HEK293 (cell line): ENCODE measurements around the gene DENND5A.

Experiments
- CTCF ChIA-PET: fragments of 350-600 bp; formaldehyde crosslinking; extraction: SDS; loops from one replicate; lab custom pipeline; 2021; ENCODE audit warnings: antibody characterized with exemption; lab: Yijun Ruan, JAX
- POLR2A ChIA-PET: fragments of 300-600 bp; formaldehyde crosslinking; extraction: SDS; loops from one replicate; lab custom pipeline; 2020; ENCODE audit warnings: antibody characterized with exemption, inconsistent platforms; lab: Yijun Ruan, JAX
- H3K27ac ChIP-seq: fragments of 200-500 bp; sonication (Bioruptor generic); 2 replicates; pipeline ENCODE4 v1.5.1; 2014; ENCODE audit warnings: low read depth, low read length, control low read depth, inconsistent platforms; ENCODE audit errors: extremely low read depth
- H3K36me3 ChIP-seq, 2 experiments: fragments of 200-500 bp in 1 of 2; sonication (Bioruptor generic) in 1 of 2; 1 replicate in 1 of 2; 2 replicates in 1 of 2; pipeline ENCODE4 v1.5.1; 2014 to 2017; ENCODE audit warnings: inconsistent platforms in 2 of 2, low read length in 2 of 2; ENCODE audit not compliant: control insufficient read depth in 2 of 2, insufficient read depth in 1 of 2
- H3K4me1 ChIP-seq: fragments of 200-500 bp; sonication (Bioruptor generic); 2 replicates; pipeline ENCODE4 v1.5.1; 2014; ENCODE audit warnings: mild to moderate bottlenecking, low read length, inconsistent platforms; ENCODE audit not compliant: control insufficient read depth, insufficient read depth
- H3K4me3 ChIP-seq: 2 replicates; pipeline ENCODE4 v1.5.1; 2011; ENCODE audit warnings: low read depth, mild to moderate bottlenecking, control low read depth, low read length, moderate library complexity
- H3K9me3 ChIP-seq: fragments of 200-500 bp; sonication (Bioruptor generic); 2 replicates; pipeline ENCODE4 v1.5.1; 2014; ENCODE audit warnings: low read depth, low read length, inconsistent platforms; ENCODE audit not compliant: control insufficient read depth, insufficient read depth
- BCL6B ChIP-seq: fragments of 450-650 bp; formaldehyde crosslinking; IDR thresholded peaks from 2 replicates; pipeline ENCODE4 v1.5.1; 2017; ENCODE audit warnings: missing biosample characterization, missing genetic modification characterization
- GLIS2 ChIP-seq: fragments of 450-650 bp; formaldehyde crosslinking; IDR thresholded peaks from 2 replicates; pipeline ENCODE4 v1.5.1; 2016; ENCODE audit warnings: missing biosample characterization, missing genetic modification characterization
- HOXA7 ChIP-seq: sonication (generic); formaldehyde crosslinking; IDR thresholded peaks from 2 replicates; pipeline ENCODE4 v1.8.1; 2022; ENCODE audit warnings: missing genetic modification reagents, borderline replicate concordance
- HOXD13 ChIP-seq: sonication (generic); formaldehyde crosslinking; IDR thresholded peaks from 2 replicates; pipeline ENCODE4 v1.8.0; 2022; ENCODE audit warnings: missing genetic modification reagents, borderline replicate concordance
- IKZF3 ChIP-seq: fragments of 450-650 bp; IDR thresholded peaks from 2 replicates; pipeline ENCODE4 v1.5.0; 2018; ENCODE audit warnings: missing biosample characterization, mild to moderate bottlenecking, missing genetic modification characterization, moderate library complexity
- PRDM10 ChIP-seq: fragments of 450-650 bp; formaldehyde crosslinking; IDR thresholded peaks from 2 replicates; pipeline ENCODE4 v1.5.1; 2016; ENCODE audit warnings: missing biosample characterization, missing genetic modification characterization
- SETDB1 ChIP-seq: IDR thresholded peaks from one replicate; pipeline ENCODE4 v1.6.1; 2017; ENCODE audit warnings: mild to moderate bottlenecking, low read length, moderate library complexity, mixed read lengths; ENCODE audit not compliant: insufficient read length
- YY2 ChIP-seq: fragments of 450-650 bp; formaldehyde crosslinking; IDR thresholded peaks from 2 replicates; pipeline ENCODE4 v1.5.1; 2016; ENCODE audit warnings: missing biosample characterization, missing genetic modification characterization
- ZNF121 ChIP-seq: fragments of 450-650 bp; formaldehyde crosslinking; IDR thresholded peaks from 2 replicates; pipeline ENCODE4 v1.5.1; 2016; ENCODE audit warnings: missing biosample characterization, missing genetic modification characterization
- ZNF140 ChIP-seq: fragments of 450-650 bp; formaldehyde crosslinking; IDR thresholded peaks from 2 replicates; pipeline ENCODE4 v1.5.1; 2016; ENCODE audit warnings: missing biosample characterization, missing genetic modification characterization
- ZNF211 ChIP-seq: fragments of 450-650 bp; formaldehyde crosslinking; IDR thresholded peaks from 2 replicates; pipeline ENCODE4 v1.5.1; 2016; ENCODE audit warnings: low read depth, missing biosample characterization, missing genetic modification characterization
- ZNF24 ChIP-seq: fragments of 450-650 bp; formaldehyde crosslinking; IDR thresholded peaks from 2 replicates; pipeline ENCODE4 v1.5.1; 2016; ENCODE audit warnings: missing biosample characterization, missing genetic modification characterization
- ZNF274 ChIP-seq, 2 experiments: fragments of 200-500 bp in 1 of 2; fragments of 450-650 bp in 1 of 2; sonication (Bioruptor generic) in 1 of 2; formaldehyde crosslinking in 1 of 2; IDR thresholded peaks; 2 replicates each; pipeline versions ENCODE4 v1.5.1 to v1.6.1; 2014 to 2016; ENCODE audit warnings: borderline replicate concordance in 1 of 2, inconsistent platforms in 1 of 2, low read length in 1 of 2, missing biosample characterization in 1 of 2, missing genetic modification characterization in 1 of 2
- ZNF521 ChIP-seq: fragments of 450-650 bp; formaldehyde crosslinking; IDR thresholded peaks from 2 replicates; pipeline ENCODE4 v1.5.1; 2017; ENCODE audit warnings: missing biosample characterization, mild to moderate bottlenecking, missing genetic modification characterization
- ZNF529 ChIP-seq: fragments of 450-650 bp; formaldehyde crosslinking; IDR thresholded peaks from 2 replicates; pipeline ENCODE4 v1.5.1; 2017; ENCODE audit warnings: missing genetic modification characterization, missing biosample characterization; ENCODE audit not compliant: insufficient replicate concordance
- ZNF624 ChIP-seq: fragments of 450-650 bp; formaldehyde crosslinking; IDR thresholded peaks from 2 replicates; pipeline ENCODE4 v1.5.1; 2017; ENCODE audit warnings: missing biosample characterization, missing genetic modification characterization
- ZNF626 ChIP-seq: fragments of 450-650 bp; sonication (Bioruptor Pico); formaldehyde crosslinking; IDR thresholded peaks from 2 replicates; pipeline ENCODE4 v1.5.1; 2018; ENCODE audit warnings: missing biosample characterization, missing genetic modification characterization, inconsistent platforms
- ZNF677 ChIP-seq: fragments of 450-650 bp; IDR thresholded peaks from 2 replicates; pipeline ENCODE4 v1.5.0; 2018; ENCODE audit warnings: missing biosample characterization, mild to moderate bottlenecking, missing genetic modification characterization, moderate library complexity
- ZNF747 ChIP-seq: fragments of 450-650 bp; formaldehyde crosslinking; IDR thresholded peaks from 2 replicates; pipeline ENCODE4 v1.5.1; 2016; ENCODE audit warnings: missing biosample characterization, missing genetic modification characterization
- ZSCAN23 ChIP-seq: fragments of 450-650 bp; formaldehyde crosslinking; IDR thresholded peaks from 2 replicates; pipeline ENCODE4 v1.5.1; 2016; ENCODE audit warnings: missing biosample characterization, missing genetic modification characterization

The DENND5A gene

GRCh38 chr11:9118277-9118676 lies 146.9 kb downstream of the DENND5A start (continued):
- no peak for TF ChIP-seq BCL6B

- CTCF ChIA-PET = interaction anchor here (0.7 to 1.0 kb wide), 3 partner anchors 16 to 507 kb away, joined by 3 to 4 read pairs (median 3); no protein-coding TSS in a partner anchor
- H3K4me1 ChIP-seq = no peaks in the 10 kb centered on the region
- H3K36me3 ChIP-seq = peaks cover 0 to 3% of the 10 kb centered on the region in 2 experiments; a peak in 1 of 3 replicates
- no peaks in the 10 kb centered on the region for H3K9me3 ChIP-seq
- no peak for TF ChIP-seq ZNF274 (IDR thresholded peaks at IDR 0.05; ENCODE audit: low read length)
- no peak for TF ChIP-seq ZNF274 (tag by site-specific recombination; IDR thresholded peaks at IDR 0.05; ENCODE audit: borderline replicate concordance)
- no peak for TF ChIP-seq ZNF626 (tag by site-specific recombination)
- TF ChIP-seq SETDB1 = peak; percentile 38
- TF ChIP-seq, all 188 proteins: peak for 1
- no peak overlapping the region for H3K4me3 ChIP-seq
- POLR2A ChIA-PET = no interaction called here
- H3K27ac ChIP-seq = no peak overlapping the region
Measured at GRCh38 chr11:9112075-9112474, 153.1 kb downstream of the DENND5A start.

GRCh38 chr11:9109858-9110731 lies 155.1 kb downstream of the DENND5A start:
- ChIA-PET CTCF (interaction anchor here (0.6 to 1.2 kb wide), 4 partner anchors 27 to 1011 kb away, joined by 3 to 4 read pairs (median 4); no protein-coding TSS in a partner anchor), POLR2A (no interaction called here)
- H3K9me3 ChIP-seq = no peaks in the 10 kb centered on the region
- no peak overlapping the region for H3K4me3 ChIP-seq
- H3K4me1 ChIP-seq = no peaks in the 10 kb centered on the region
- TF ChIP-seq ZNF677 (tag by site-specific recombination) = no peak
- TF ChIP-seq ZNF747 = no peak
- TF ChIP-seq HOXA7 (CRISPR knock-in tag) = no peak
- TF ChIP-seq ZNF140 = no peak
- TF ChIP-seq ZNF529 (tag by site-specific recombination) = no peak
- TF ChIP-seq ZNF211 = no peak
- no peak for TF ChIP-seq PRDM10 (tag by site-specific recombination)
- no peak for TF ChIP-seq ZNF24 (tag by site-specific recombination)
- no peak for TF ChIP-seq GLIS2 (tag by site-specific recombination)
- TF ChIP-seq ZNF624 = no peak
- TF ChIP-seq HOXD13 (CRISPR knock-in tag) = no peak
- no peak for TF ChIP-seq ZNF521 (tag by site-specific recombination)
- no peak for TF ChIP-seq ZNF121 (tag by site-specific recombination)
- no peak for TF ChIP-seq ZSCAN23 (tag by site-specific recombination)
- no peak for TF ChIP-seq IKZF3 (tag by site-specific recombination)
- TF ChIP-seq YY2 = no peak
- no peaks in the 10 kb centered on the region for H3K36me3 ChIP-seq
- no peak overlapping the region for H3K27ac ChIP-seq
